Ishikawa (cell line): ENCODE results near the gene CUL3.

Experiments used
- CEBPB ChIP-seq: IDR thresholded peaks from 2 replicates; pipeline ENCODE4 v1.6.1; 2012
- CREB1 ChIP-seq: IDR thresholded peaks from 2 replicates; pipeline ENCODE4 v1.6.1; 2012; ENCODE audit warnings: low read depth
- EGR1 ChIP-seq: IDR thresholded peaks from 2 replicates; pipeline ENCODE4 v1.6.1; 2012
- EP300 ChIP-seq: IDR thresholded peaks from 2 replicates; pipeline ENCODE4 v1.6.1; 2012; ENCODE audit warnings: borderline replicate concordance
- FOXM1 ChIP-seq: IDR thresholded peaks from 2 replicates; pipeline ENCODE4 v1.6.1; 2012; ENCODE audit warnings: low read depth, borderline replicate concordance
- MAX ChIP-seq: IDR thresholded peaks from 2 replicates; pipeline ENCODE4 v1.6.1; 2012
- NFIC ChIP-seq: IDR thresholded peaks from 2 replicates; pipeline ENCODE4 v1.6.1; 2012
- RAD21 ChIP-seq: IDR thresholded peaks from 2 replicates; pipeline ENCODE4 v1.6.1; 2012; ENCODE audit warnings: low read depth
- TAF1 ChIP-seq: IDR thresholded peaks from 2 replicates; pipeline ENCODE4 v1.6.1; 2012; ENCODE audit warnings: low read depth, mild to moderate bottlenecking
- TCF12 ChIP-seq: IDR thresholded peaks from 2 replicates; pipeline ENCODE4 v1.6.1; 2012; ENCODE audit warnings: low read depth
- TEAD4 ChIP-seq: IDR thresholded peaks from 2 replicates; pipeline ENCODE4 v1.6.1; 2012
- YY1 ChIP-seq: IDR thresholded peaks from 2 replicates; pipeline ENCODE4 v1.6.1; 2012; ENCODE audit warnings: low read depth
- ZBTB7A ChIP-seq: IDR thresholded peaks from 2 replicates; pipeline ENCODE4 v1.6.1; 2012; ENCODE audit warnings: low read depth
- TF ChIP-seq, protein P1 (sequence below): IDR thresholded peaks from 2 replicates; pipeline ENCODE4 v1.6.1; 2012; ENCODE audit warnings: low read depth, mild to moderate bottlenecking
- TF ChIP-seq, protein P2 (sequence below): IDR thresholded peaks from 2 replicates; pipeline ENCODE4 v1.6.1; 2012

Gene CUL3

GRCh38 chr2:224612578-224612977 lies 27.4 kb upstream of the CUL3 start:
- TF ChIP-seq CREB1 (no peak), YY1 (no peak), CEBPB (no peak), NFIC (no peak), TCF12 (no peak), MAX (no peak), RAD21 (no peak), TAF1 (no peak), EP300 (no peak)
- TF ChIP-seq, protein P1, sequence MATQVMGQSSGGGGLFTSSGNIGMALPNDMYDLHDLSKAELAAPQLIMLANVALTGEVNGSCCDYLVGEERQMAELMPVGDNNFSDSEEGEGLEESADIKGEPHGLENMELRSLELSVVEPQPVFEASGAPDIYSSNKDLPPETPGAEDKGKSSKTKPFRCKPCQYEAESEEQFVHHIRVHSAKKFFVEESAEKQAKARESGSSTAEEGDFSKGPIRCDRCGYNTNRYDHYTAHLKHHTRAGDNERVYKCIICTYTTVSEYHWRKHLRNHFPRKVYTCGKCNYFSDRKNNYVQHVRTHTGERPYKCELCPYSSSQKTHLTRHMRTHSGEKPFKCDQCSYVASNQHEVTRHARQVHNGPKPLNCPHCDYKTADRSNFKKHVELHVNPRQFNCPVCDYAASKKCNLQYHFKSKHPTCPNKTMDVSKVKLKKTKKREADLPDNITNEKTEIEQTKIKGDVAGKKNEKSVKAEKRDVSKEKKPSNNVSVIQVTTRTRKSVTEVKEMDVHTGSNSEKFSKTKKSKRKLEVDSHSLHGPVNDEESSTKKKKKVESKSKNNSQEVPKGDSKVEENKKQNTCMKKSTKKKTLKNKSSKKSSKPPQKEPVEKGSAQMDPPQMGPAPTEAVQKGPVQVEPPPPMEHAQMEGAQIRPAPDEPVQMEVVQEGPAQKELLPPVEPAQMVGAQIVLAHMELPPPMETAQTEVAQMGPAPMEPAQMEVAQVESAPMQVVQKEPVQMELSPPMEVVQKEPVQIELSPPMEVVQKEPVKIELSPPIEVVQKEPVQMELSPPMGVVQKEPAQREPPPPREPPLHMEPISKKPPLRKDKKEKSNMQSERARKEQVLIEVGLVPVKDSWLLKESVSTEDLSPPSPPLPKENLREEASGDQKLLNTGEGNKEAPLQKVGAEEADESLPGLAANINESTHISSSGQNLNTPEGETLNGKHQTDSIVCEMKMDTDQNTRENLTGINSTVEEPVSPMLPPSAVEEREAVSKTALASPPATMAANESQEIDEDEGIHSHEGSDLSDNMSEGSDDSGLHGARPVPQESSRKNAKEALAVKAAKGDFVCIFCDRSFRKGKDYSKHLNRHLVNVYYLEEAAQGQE: no peak
- TF ChIP-seq, protein P2, sequence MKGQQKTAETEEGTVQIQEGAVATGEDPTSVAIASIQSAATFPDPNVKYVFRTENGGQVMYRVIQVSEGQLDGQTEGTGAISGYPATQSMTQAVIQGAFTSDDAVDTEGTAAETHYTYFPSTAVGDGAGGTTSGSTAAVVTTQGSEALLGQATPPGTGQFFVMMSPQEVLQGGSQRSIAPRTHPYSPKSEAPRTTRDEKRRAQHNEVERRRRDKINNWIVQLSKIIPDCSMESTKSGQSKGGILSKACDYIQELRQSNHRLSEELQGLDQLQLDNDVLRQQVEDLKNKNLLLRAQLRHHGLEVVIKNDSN: no peak

- TF ChIP-seq RAD21 (peak; percentile 19; the same call in 1 of the 2 replicates), TCF12 (no peak), TEAD4 (no peak), MAX (no peak), CREB1 (no peak)
These were observed 26.8 kb upstream of the CUL3 start for GRCh38 chr2:224611938-224612337.

GRCh38 chr2:224608104-224608503 lies 22.9 kb upstream of the CUL3 start:
- no peak for TF ChIP-seq NFIC
- no peak for TF ChIP-seq CREB1
- no peak for TF ChIP-seq ZBTB7A
- no peak for TF ChIP-seq EP300
- TF ChIP-seq, protein P1: no peak
- TF ChIP-seq EGR1: no peak
- TF ChIP-seq, protein P2: no peak
- no peak for TF ChIP-seq TAF1
- no peak for TF ChIP-seq TEAD4
- TF ChIP-seq CEBPB: no peak
- TF ChIP-seq RAD21: no peak
- TF ChIP-seq MAX: no peak
- TF ChIP-seq TCF12: no peak
- no peak for TF ChIP-seq FOXM1
- no peak for TF ChIP-seq YY1

DNA sequence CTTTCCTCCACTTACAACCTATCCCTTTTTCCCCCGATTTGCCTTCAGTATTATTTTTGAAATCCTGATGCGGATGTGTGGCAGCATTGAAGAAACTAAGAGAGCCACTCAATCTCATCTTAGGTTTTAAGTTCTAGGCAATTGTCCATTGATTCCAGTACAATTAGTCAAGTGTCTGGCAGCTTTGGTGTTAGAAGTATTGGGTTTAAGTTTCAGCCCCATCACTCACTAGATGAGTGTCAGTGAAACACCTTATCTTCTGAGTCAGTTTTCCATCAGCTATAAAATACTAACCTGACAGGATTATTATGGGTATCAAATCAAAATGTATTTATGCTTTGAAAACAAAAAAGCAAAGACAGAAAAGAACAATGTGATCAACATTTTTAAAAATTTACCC lies 16.8 kb upstream of the CUL3 start:
- TF ChIP-seq, protein P2: no peak
- TF ChIP-seq, protein P1: no peak
- TF ChIP-seq EGR1: no peak
- no peak for TF ChIP-seq YY1
- no peak for TF ChIP-seq TEAD4
- no peak for TF ChIP-seq EP300
- no peak for TF ChIP-seq FOXM1
- TF ChIP-seq NFIC: no peak
- TF ChIP-seq TCF12: no peak
- TF ChIP-seq TAF1: no peak
- no peak for TF ChIP-seq RAD21
- no peak for TF ChIP-seq MAX
- no peak for TF ChIP-seq CREB1
